Measurements from ENCODE around the gene AUTS2.

AUTS2 gene

GRCh38 chr7:70657989-70658632 lies 1059.8 kb downstream of the AUTS2 start:
- no peak for DNase-seq (ENCODE audit: low read depth in 2 of 2)

GRCh38 chr7:70659263-70659662 lies 1061.0 kb downstream of the AUTS2 start:
- no peak for DNase-seq (ENCODE audit: low read depth in 2 of 2)

GRCh38 chr7:70660154-70660818 lies 1062.0 kb downstream of the AUTS2 start:
- no peak for DNase-seq (ENCODE audit: low read depth in 2 of 2)

GRCh38 chr7:70660819-70661191 lies 1062.5 kb downstream of the AUTS2 start:
- no peak for DNase-seq (ENCODE audit: low read depth in 2 of 2)

GRCh38 chr7:70663680-70664079 lies 1065.4 kb downstream of the AUTS2 start:
- no peak for DNase-seq (ENCODE audit: low read depth in 2 of 2)

GRCh38 chr7:70665997-70666396 lies 1067.7 kb downstream of the AUTS2 start:
- DNase-seq (ENCODE audit: low read depth in 2 of 2) = no peak

GRCh38 chr7:70667406-70667805 lies 1069.1 kb downstream of the AUTS2 start:
- DNase-seq (ENCODE audit: low read depth in 2 of 2) = no peak

GRCh38 chr7:70668606-70669358 lies 1070.5 kb downstream of the AUTS2 start:
- DNase-seq (ENCODE audit: low read depth in 2 of 2) = no peak

- no peak for DNase-seq (ENCODE audit: low read depth in 2 of 2)
These were observed 1071.6 kb downstream of the AUTS2 start for GRCh38 chr7:70669854-70670253.

- DNase-seq (ENCODE audit: low read depth in 2 of 2) = no peak
These were observed 1072.0 kb downstream of the AUTS2 start for GRCh38 chr7:70670288-70670687.

GRCh38 chr7:70673778-70674570 lies 1075.7 kb downstream of the AUTS2 start:
- DNase-seq (ENCODE audit: low read depth in 2 of 2) = no peak

- DNase-seq (ENCODE audit: low read depth in 2 of 2) = no peak
These were observed 1076.3 kb downstream of the AUTS2 start for GRCh38 chr7:70674571-70675010.

- DNase-seq (ENCODE audit: low read depth in 2 of 2) = no peak
These were observed 1078.0 kb downstream of the AUTS2 start for GRCh38 chr7:70676243-70676642.

- DNase-seq (ENCODE audit: low read depth in 2 of 2) = no peak
These were observed 1080.5 kb downstream of the AUTS2 start for GRCh38 chr7:70678621-70679251.

GRCh38 chr7:70679661-70680060 lies 1081.4 kb downstream of the AUTS2 start:
- no peak for DNase-seq (ENCODE audit: low read depth in 2 of 2)

- DNase-seq (ENCODE audit: low read depth in 2 of 2) = no peak
These were observed 1082.0 kb downstream of the AUTS2 start for GRCh38 chr7:70680306-70680705.

GRCh38 chr7:70680743-70681468 lies 1082.6 kb downstream of the AUTS2 start:
- DNase-seq (ENCODE audit: low read depth in 2 of 2) = no peak

GRCh38 chr7:70681469-70682350 lies 1083.4 kb downstream of the AUTS2 start:
- DNase-seq (ENCODE audit: low read depth in 2 of 2) = no peak

- no peak for DNase-seq (ENCODE audit: low read depth in 2 of 2)
These were observed 1085.9 kb downstream of the AUTS2 start for GRCh38 chr7:70684173-70684572.

- no peak for DNase-seq (ENCODE audit: low read depth in 2 of 2)
These were observed 1095.0 kb downstream of the AUTS2 start for GRCh38 chr7:70693321-70693685.
